WI38 (cell line): ENCODE data around the gene ZFPL1.

Experiments
- H3K4me3 ChIP-seq: 2 replicates; pipeline ENCODE4 v1.5.1; 2011; ENCODE audit warnings: low read depth, mild to moderate bottlenecking, control low read depth, low read length
- CTCF ChIP-seq: IDR thresholded peaks from 2 replicates; pipeline ENCODE4 v1.5.1; 2012; ENCODE audit warnings: low read depth, mild to moderate bottlenecking, control low read depth, low read length

ZFPL1 gene

GRCh38 chr11:65060913-65061408 is 23.1 kb upstream of the ZFPL1 start:
- no peak overlapping the region for H3K4me3 ChIP-seq
- TF ChIP-seq CTCF, result no peak

- TF ChIP-seq CTCF, result no peak
- no peak overlapping the region for H3K4me3 ChIP-seq
Measured at GRCh38 chr11:65063532-65063931, 20.5 kb upstream of the ZFPL1 start.

DNA sequence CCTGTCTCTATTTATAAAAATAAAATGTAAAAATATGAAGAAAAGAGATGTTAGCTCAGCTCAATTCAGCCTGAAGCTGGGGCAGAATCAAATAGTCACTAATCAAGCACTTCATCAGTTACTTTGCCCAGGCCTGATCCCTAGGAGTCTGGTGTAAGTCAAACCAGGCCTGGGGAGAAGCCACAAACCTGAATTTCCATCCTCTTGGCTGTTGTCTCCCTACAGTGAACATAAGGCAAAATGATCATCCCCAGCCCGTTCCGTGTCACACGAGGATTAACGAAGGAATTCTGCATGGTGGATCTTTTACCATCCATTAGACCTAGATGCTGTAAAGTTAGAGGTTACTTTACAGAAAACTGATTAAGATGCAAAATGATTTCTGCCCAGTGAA is 19.2 kb upstream of the ZFPL1 start:
- no peak overlapping the region for H3K4me3 ChIP-seq
- TF ChIP-seq CTCF, result no peak

DNA sequence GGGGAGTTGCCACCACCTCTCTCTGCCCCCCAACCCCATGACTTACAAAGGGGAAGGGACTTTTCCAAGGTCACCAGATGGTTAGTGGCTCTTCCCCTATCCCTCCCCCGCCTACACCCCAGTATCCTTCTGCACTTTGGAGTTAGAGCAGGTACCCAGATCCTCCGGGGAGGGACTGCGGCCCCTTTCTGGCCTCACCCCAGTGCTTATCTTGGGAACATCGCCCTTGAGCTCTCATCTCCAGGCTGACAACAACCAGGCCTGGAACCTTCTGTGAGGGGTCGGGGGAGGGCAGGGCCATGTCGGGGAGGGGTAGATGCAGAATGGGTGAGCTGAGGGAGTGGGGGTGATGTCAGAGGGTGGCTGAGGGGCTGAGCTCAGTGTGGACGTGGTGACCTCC is 18.2 kb upstream of the ZFPL1 start:
- no peak for TF ChIP-seq CTCF
- no peak overlapping the region for H3K4me3 ChIP-seq

DNA sequence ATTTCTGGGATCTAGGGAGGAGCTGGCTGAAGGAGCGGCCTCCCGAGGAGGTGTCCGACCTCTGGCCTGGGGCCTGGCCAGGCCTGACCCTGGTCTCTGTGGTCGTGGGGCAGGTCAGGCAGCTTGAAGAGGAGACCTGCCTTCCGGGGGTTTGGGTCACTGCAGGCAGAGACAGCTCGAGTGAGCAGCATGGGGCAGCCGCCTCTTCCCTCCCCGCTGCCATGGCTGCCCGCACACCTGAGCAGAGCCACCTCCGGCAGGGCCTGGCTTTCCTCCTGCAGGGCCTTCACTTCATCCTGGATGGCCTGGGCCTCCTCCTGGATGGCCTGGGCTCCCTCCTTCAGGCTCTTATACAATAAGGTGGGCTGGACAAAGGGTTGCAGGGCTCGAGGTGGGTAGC is 17.7 kb upstream of the ZFPL1 start:
- no peak overlapping the region for H3K4me3 ChIP-seq
- TF ChIP-seq CTCF, result no peak

DNA sequence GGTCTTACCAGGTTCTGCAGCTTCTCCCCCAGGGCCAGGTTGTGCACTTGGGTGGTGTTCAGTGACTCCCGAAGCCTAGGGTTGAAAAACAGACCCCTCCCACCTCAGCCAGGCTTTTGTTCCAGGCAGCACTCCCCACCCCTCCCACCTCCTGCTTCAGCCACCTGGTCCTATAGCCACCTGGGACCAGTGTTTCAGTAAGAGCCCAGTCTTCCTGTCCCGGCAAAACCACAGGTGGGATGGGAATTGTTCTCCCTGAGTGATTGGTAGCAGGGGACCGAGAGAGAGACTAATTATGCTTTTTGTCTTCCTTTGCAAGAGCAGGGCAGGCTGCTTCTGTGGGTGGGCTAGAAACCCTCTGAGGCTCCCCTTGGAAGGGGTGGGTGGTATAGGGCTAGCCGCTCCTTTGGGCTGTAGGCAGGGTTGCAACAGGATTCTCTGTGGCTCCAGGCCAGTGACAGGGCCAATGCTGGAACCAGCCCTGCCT is 17.2 kb upstream of the ZFPL1 start:
- TF ChIP-seq CTCF, result no peak
- H3K4me3 ChIP-seq, result no peak overlapping the region

GRCh38 chr11:65067446-65067845 is 16.6 kb upstream of the ZFPL1 start:
- no peak overlapping the region for H3K4me3 ChIP-seq

More at GRCh38 chr11:65067446-65067845, 16.6 kb upstream of the ZFPL1 start:
- TF ChIP-seq CTCF, result no peak
